Measurements from ENCODE around the gene DYNC1H1. TPM values are rescaled to one million over a fixed set of nuclear protein-coding genes. Genes with fewer than 3 reads are reported as not detected.
A peak's percentile ranks its signal among the peaks of the same experiment; 100 is the strongest.

The DYNC1H1 gene
- total and polyA plus RNA-seq, 2 of the 13 experiments (the other 11 are each of a cell fraction or from before 2014, with no cell fraction given): 74.4 to 239 TPM

DNA sequence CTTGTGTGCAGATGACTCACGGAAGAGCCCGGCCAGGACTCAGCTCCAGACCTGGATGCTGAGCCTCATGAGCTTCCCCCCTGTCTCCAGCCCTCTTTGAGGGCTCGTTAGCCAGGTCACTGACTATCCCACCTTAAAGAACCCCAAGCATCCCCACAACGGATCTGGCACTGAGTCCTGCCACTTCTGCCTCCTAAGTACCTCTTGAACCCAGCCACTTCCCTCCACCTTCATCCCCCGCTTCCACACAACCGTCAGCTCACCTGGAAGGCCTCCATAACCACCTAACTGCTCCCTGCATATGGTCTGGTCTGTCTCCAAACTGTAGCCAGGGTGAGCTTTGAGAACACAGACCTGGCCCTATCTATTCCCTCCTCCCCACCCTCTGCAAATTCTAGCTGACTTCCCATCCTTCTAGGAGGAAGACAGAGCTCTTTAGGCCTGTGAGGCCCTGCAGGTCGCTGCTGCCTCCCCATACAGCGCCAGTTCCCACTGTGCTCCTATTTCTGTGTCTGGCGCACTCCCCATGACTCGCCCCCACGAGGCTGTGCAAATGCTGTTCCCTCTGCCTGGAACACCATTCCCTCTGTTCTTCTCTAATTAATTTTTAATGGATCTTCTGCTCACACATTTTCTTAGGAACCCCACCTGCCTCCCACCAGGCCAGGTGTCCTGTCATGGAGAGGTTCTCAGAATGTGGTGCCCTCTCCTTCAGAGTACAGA, 125.4 kb downstream of the DYNC1H1 start:
- no peak overlapping the region for H3K27ac ChIP-seq (ENCODE audit: extremely low read length, insufficient read depth, low read length)
- ChIA-PET CTCF (ENCODE audit: low intra/inter-chr PET ratio, low total read pairs) (interaction anchor here (0.5 kb wide), 1 partner anchor 23 kb away, joined by 3 read pairs; no protein-coding TSS in a partner anchor), POLR2A (interaction anchor here (1.7 kb wide), 1 partner anchor 15 kb away, joined by 3 read pairs; no protein-coding TSS in a partner anchor)
- in situ Hi-C loops (cut with HindIII; ENCODE audit: extremely low pct_ligation_motif_present, low pct_unique_long_range_greater_than_20kb) (loop anchor here (25.0 kb wide), 1 partner anchor 377 kb away; no protein-coding TSS in a partner anchor), intact Hi-C loops (cut with micrococcal nuclease; ENCODE audit: unreplicated experiment) (no loop called here)
- H2AFZ ChIP-seq (ENCODE audit: low read length): no peak overlapping the region
- no peak overlapping the region for H3K4me2 ChIP-seq (ENCODE audit: low read depth, low read length)
- peaks cover 30% of the 10 kb centered on the region for H3K4me1 ChIP-seq (ENCODE audit: insufficient read depth, low read length)
- H4K20me1 ChIP-seq (ENCODE audit: insufficient read depth, low read length): peaks cover 15% of the 10 kb centered on the region
- H3K27me3 ChIP-seq (ENCODE audit: control insufficient read depth in 1 of 2, insufficient read depth in 2 of 2, low read length in 2 of 2): peaks cover 2 to 15% of the 10 kb centered on the region in 2 experiments; a peak in 2 of 5 replicates
- peaks cover 21% of the 10 kb centered on the region for H3K79me2 ChIP-seq (ENCODE audit: insufficient read depth, low read length)
- 73% methylated on average over 11 of the region's 11 CpGs for WGBS (ENCODE audit: low lambda C conversion rate)
- no peak overlapping the region for H3K4me3 ChIP-seq (replicated peaks in 1 of 3; ENCODE audit: insufficient read depth in 1 of 3, low read depth in 2 of 3, low read length in 3 of 3)
- H3K9me3 ChIP-seq (ENCODE audit: low read length): no peaks in the 10 kb centered on the region
- H3K36me3 ChIP-seq (replicated peaks in 1 of 2; ENCODE audit: control insufficient read depth in 1 of 2, insufficient read depth in 2 of 2, low read length in 2 of 2): peaks cover 3 to 8% of the 10 kb centered on the region in 2 experiments; a peak in 4 of 5 replicates
- TF ChIP-seq, protein P1, sequence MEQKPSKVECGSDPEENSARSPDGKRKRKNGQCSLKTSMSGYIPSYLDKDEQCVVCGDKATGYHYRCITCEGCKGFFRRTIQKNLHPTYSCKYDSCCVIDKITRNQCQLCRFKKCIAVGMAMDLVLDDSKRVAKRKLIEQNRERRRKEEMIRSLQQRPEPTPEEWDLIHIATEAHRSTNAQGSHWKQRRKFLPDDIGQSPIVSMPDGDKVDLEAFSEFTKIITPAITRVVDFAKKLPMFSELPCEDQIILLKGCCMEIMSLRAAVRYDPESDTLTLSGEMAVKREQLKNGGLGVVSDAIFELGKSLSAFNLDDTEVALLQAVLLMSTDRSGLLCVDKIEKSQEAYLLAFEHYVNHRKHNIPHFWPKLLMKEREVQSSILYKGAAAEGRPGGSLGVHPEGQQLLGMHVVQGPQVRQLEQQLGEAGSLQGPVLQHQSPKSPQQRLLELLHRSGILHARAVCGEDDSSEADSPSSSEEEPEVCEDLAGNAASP (CRISPR knock-in tag; IDR thresholded peaks at IDR 0.05; ENCODE audit: borderline replicate concordance): no peak
- TF ChIP-seq HMG20A (CRISPR knock-in tag; IDR thresholded peaks at IDR 0.05; ENCODE audit: borderline replicate concordance) (no peak), MZF1 (CRISPR knock-in tag; IDR thresholded peaks at IDR 0.05; ENCODE audit: borderline replicate concordance) (no peak), ISL2 (CRISPR knock-in tag; IDR thresholded peaks at IDR 0.05) (no peak), RBAK (CRISPR knock-in tag; IDR thresholded peaks at IDR 0.05) (no peak)
- TF ChIP-seq, protein P2, sequence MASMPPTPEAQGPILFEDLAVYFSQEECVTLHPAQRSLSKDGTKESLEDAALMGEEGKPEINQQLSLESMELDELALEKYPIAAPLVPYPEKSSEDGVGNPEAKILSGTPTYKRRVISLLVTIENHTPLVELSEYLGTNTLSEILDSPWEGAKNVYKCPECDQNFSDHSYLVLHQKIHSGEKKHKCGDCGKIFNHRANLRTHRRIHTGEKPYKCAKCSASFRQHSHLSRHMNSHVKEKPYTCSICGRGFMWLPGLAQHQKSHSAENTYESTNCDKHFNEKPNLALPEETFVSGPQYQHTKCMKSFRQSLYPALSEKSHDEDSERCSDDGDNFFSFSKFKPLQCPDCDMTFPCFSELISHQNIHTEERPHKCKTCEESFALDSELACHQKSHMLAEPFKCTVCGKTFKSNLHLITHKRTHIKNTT (CRISPR knock-in tag; IDR thresholded peaks at IDR 0.05): no peak
- TF ChIP-seq, protein P3, sequence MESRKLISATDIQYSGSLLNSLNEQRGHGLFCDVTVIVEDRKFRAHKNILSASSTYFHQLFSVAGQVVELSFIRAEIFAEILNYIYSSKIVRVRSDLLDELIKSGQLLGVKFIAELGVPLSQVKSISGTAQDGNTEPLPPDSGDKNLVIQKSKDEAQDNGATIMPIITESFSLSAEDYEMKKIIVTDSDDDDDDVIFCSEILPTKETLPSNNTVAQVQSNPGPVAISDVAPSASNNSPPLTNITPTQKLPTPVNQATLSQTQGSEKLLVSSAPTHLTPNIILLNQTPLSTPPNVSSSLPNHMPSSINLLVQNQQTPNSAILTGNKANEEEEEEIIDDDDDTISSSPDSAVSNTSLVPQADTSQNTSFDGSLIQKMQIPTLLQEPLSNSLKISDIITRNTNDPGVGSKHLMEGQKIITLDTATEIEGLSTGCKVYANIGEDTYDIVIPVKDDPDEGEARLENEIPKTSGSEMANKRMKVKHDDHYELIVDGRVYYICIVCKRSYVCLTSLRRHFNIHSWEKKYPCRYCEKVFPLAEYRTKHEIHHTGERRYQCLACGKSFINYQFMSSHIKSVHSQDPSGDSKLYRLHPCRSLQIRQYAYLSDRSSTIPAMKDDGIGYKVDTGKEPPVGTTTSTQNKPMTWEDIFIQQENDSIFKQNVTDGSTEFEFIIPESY (CRISPR knock-in tag; IDR thresholded peaks at IDR 0.05): peak; percentile 86
- no TSS peak for BruUV-seq (replicated peaks)
- no peak overlapping the region for H3K9ac ChIP-seq (ENCODE audit: insufficient read depth, low read depth, low read length)
- ATAC-seq: no peak
- FAIRE-seq: no peak
- no peak for DNase-seq (ENCODE audit: low spot score)
